ENCODE results near the gene ATP2A1. TPM values are rescaled to one million over a fixed set of nuclear protein-coding genes. Genes with fewer than 3 reads are reported as not detected.

ATP2A1 gene
- total RNA-seq, 1 donor from 2014 or later = 1.9 TPM

- no peak for TF ChIP-seq CTCF (IDR thresholded peaks at IDR 0.05; ENCODE audit: unreplicated experiment)
- H3K27me3 Mint-ChIP-seq (ENCODE audit: unreplicated experiment) = peaks cover 4% of the 10 kb centered on the region
- no peak for DNase-seq (ENCODE audit: low spot score)
- H3K36me3 Mint-ChIP-seq (ENCODE audit: low read depth, unreplicated experiment) = peaks cover 6% of the 10 kb centered on the region
- H3K27ac Mint-ChIP-seq (ENCODE audit: unreplicated experiment) = no peak overlapping the region
- no peaks in the 10 kb centered on the region for H3K4me1 Mint-ChIP-seq (ENCODE audit: unreplicated experiment)
- H3K4me3 Mint-ChIP-seq (ENCODE audit: unreplicated experiment) = no peak overlapping the region
- no peaks in the 10 kb centered on the region for H3K9me3 Mint-ChIP-seq (ENCODE audit: unreplicated experiment)
Measured at GRCh38 chr16:28872952-28873351, 5.3 kb upstream of the ATP2A1 start.

- DNase-seq (ENCODE audit: low spot score) = peak; percentile 56
- no peak overlapping the region for H3K27ac Mint-ChIP-seq (ENCODE audit: unreplicated experiment)
- peaks cover 4% of the 10 kb centered on the region for H3K27me3 Mint-ChIP-seq (ENCODE audit: unreplicated experiment)
- peak; percentile 71 for TF ChIP-seq CTCF (IDR thresholded peaks at IDR 0.05; ENCODE audit: unreplicated experiment)
- no peak overlapping the region for H3K4me3 Mint-ChIP-seq (ENCODE audit: unreplicated experiment)
- no peaks in the 10 kb centered on the region for H3K4me1 Mint-ChIP-seq (ENCODE audit: unreplicated experiment)
- H3K36me3 Mint-ChIP-seq (ENCODE audit: low read depth, unreplicated experiment) = peaks cover 6% of the 10 kb centered on the region
- H3K9me3 Mint-ChIP-seq (ENCODE audit: unreplicated experiment) = no peaks in the 10 kb centered on the region
Measured at GRCh38 chr16:28873543-28874201, 4.6 kb upstream of the ATP2A1 start.

- no peak for TF ChIP-seq CTCF (IDR thresholded peaks at IDR 0.05; ENCODE audit: unreplicated experiment)
- no peak for DNase-seq (ENCODE audit: low spot score)
- H3K9me3 Mint-ChIP-seq (ENCODE audit: unreplicated experiment) = no peaks in the 10 kb centered on the region
- H3K4me1 Mint-ChIP-seq (ENCODE audit: unreplicated experiment) = peaks cover 3% of the 10 kb centered on the region
- no peak overlapping the region for H3K4me3 Mint-ChIP-seq (ENCODE audit: unreplicated experiment)
- H3K27ac Mint-ChIP-seq (ENCODE audit: unreplicated experiment) = no peak overlapping the region
- peaks cover 5% of the 10 kb centered on the region for H3K36me3 Mint-ChIP-seq (ENCODE audit: low read depth, unreplicated experiment)
- peaks cover 4% of the 10 kb centered on the region for H3K27me3 Mint-ChIP-seq (ENCODE audit: unreplicated experiment)
Measured at GRCh38 chr16:28874406-28874805, 3.9 kb upstream of the ATP2A1 start.

GRCh38 chr16:28875134-28876018, 2.9 kb upstream of the ATP2A1 start:
- no peak for TF ChIP-seq CTCF (IDR thresholded peaks at IDR 0.05; ENCODE audit: unreplicated experiment)
- H3K27me3 Mint-ChIP-seq (ENCODE audit: unreplicated experiment) = peaks cover 4% of the 10 kb centered on the region
- H3K4me1 Mint-ChIP-seq (ENCODE audit: unreplicated experiment) = peaks cover 4% of the 10 kb centered on the region
- H3K4me3 Mint-ChIP-seq (ENCODE audit: unreplicated experiment) = no peak overlapping the region
- H3K9me3 Mint-ChIP-seq (ENCODE audit: unreplicated experiment) = no peaks in the 10 kb centered on the region
- no peak for DNase-seq (ENCODE audit: low spot score)
- H3K36me3 Mint-ChIP-seq (ENCODE audit: low read depth, unreplicated experiment) = no peaks in the 10 kb centered on the region
- no peak overlapping the region for H3K27ac Mint-ChIP-seq (ENCODE audit: unreplicated experiment)

Measured in endothelial cell (in vitro differentiated cells).